GM23338 (cell line): ENCODE measurements around the gene JHY. TPM values are rescaled to one million over a fixed set of nuclear protein-coding genes. Genes with fewer than 3 reads are reported as not detected.

Experiments used
- ATAC-seq: fragments of 200-7000 bp; cut with Tn5 transposase; 3 replicates; pipeline ENCODE4 v1.9.1; 2020
- DNase-seq: peaks from one replicate; pipeline ENCODE4 v3.0.0-alpha.2; 2015; ENCODE audit warnings: low spot score
- H2AFZ ChIP-seq: fragments of 200-600 bp; sonication (generic); 2 replicates; pipeline ENCODE4 v1.8.0; 2016; ENCODE audit warnings: antibody characterized with exemption, mild to moderate bottlenecking, moderate library complexity
- H3F3A ChIP-seq: fragments of 200-600 bp; sonication (generic); replicated peaks from 2 replicates; pipeline ENCODE4 v1.8.0; 2017; ENCODE audit warnings: antibody characterized with exemption, mixed run types, low read depth
- H3K27ac ChIP-seq: fragments of 200-600 bp; sonication (generic); 2 replicates; pipeline ENCODE4 v1.6.1; 2016; ENCODE audit warnings: low read depth
- H3K27me3 ChIP-seq: fragments of 200-600 bp; sonication (generic); 2 replicates; pipeline ENCODE4 v1.8.0; 2016; ENCODE audit warnings: mild to moderate bottlenecking, mixed run types, moderate library complexity; ENCODE audit not compliant: insufficient read depth
- H3K36me3 ChIP-seq: fragments of 200-600 bp; sonication (generic); 2 replicates; pipeline ENCODE4 v1.8.0; 2016; ENCODE audit warnings: mild to moderate bottlenecking; ENCODE audit not compliant: insufficient read depth
- H3K4me1 ChIP-seq: fragments of 200-600 bp; sonication (generic); 2 replicates; pipeline ENCODE4 v1.8.0; 2016; ENCODE audit warnings: mild to moderate bottlenecking, moderate library complexity; ENCODE audit not compliant: insufficient read depth
- H3K4me2 ChIP-seq: fragments of 200-600 bp; sonication (generic); 2 replicates; pipeline ENCODE4 v1.7.1; 2017; ENCODE audit warnings: mixed run types
- H3K4me3 ChIP-seq: fragments of 200-600 bp; sonication (generic); 2 replicates; pipeline ENCODE4 v1.6.1; 2016; ENCODE audit warnings: mixed run types
- H3K79me2 ChIP-seq: fragments of 200-600 bp; sonication (generic); replicated peaks from 2 replicates; pipeline ENCODE4 v1.8.0; 2017; ENCODE audit warnings: mild to moderate bottlenecking; ENCODE audit not compliant: insufficient read depth
- H3K9me2 ChIP-seq: fragments of 200-600 bp; sonication (generic); 2 replicates; pipeline ENCODE4 v1.8.0; 2017; ENCODE audit not compliant: insufficient read depth
- H4K20me1 ChIP-seq: fragments of 200-600 bp; sonication (generic); replicated peaks from 2 replicates; pipeline ENCODE4 v1.8.0; 2017; ENCODE audit warnings: mild to moderate bottlenecking; ENCODE audit not compliant: insufficient read depth
- H3K27ac Mint-ChIP-seq: 2 replicates; pipeline ENCODE4 v1.8.0; 2020; ENCODE audit warnings: inconsistent platforms, mild to moderate bottlenecking, moderate library complexity, mixed read lengths
- H3K27me3 Mint-ChIP-seq: 3 replicates; pipeline ENCODE4 v1.8.0; 2022; ENCODE audit warnings: low read depth, mild to moderate bottlenecking, moderate library complexity, mixed read lengths, inconsistent platforms; ENCODE audit not compliant: insufficient read depth, poor library complexity
- H3K36me3 Mint-ChIP-seq: 3 replicates; pipeline ENCODE4 v1.8.0; 2021; ENCODE audit warnings: low read depth, mild to moderate bottlenecking, inconsistent platforms, moderate library complexity, mixed read lengths
- H3K4me1 Mint-ChIP-seq: 3 replicates; pipeline ENCODE4 v1.8.0; 2020; ENCODE audit warnings: mild to moderate bottlenecking, inconsistent platforms, mixed read lengths
- H3K4me3 Mint-ChIP-seq: 3 replicates; pipeline ENCODE4 v1.8.0; 2021; ENCODE audit warnings: moderate library complexity, mild to moderate bottlenecking, inconsistent platforms, mixed read lengths
- H3K9me3 Mint-ChIP-seq: 3 replicates; pipeline ENCODE4 v1.8.0; 2020; ENCODE audit warnings: moderate library complexity, mild to moderate bottlenecking, inconsistent platforms, mixed read lengths
- CREB1 ChIP-seq: fragments of 250-450 bp; sonication (Bioruptor Pico); IDR thresholded peaks from 2 replicates; pipeline ENCODE4 v1.5.0; 2020; ENCODE audit warnings: low read depth, mild to moderate bottlenecking, moderate library complexity
- CTCF ChIP-seq, 2 experiments: fragments of 200-600 bp in 1 of 2; sonication (generic) in 1 of 2; conservative IDR thresholded peaks; 2 replicates each; pipeline versions ENCODE4 v1.5.1 to v1.6.1; 2016 to 2017; ENCODE audit warnings: antibody characterized with exemption in 2 of 2, low read depth in 2 of 2, mild to moderate bottlenecking in 2 of 2, moderate library complexity in 1 of 2
- EZH2 ChIP-seq: fragments of 200-600 bp; sonication (generic); IDR thresholded peaks from one replicate; pipeline ENCODE4 v1.8.0; 2017; ENCODE audit warnings: antibody characterized with exemption, mild to moderate bottlenecking, low read depth; ENCODE audit not compliant: unreplicated experiment
- EZH2phosphoT487 ChIP-seq: fragments of 200-600 bp; sonication (generic); IDR thresholded peaks from one replicate; pipeline ENCODE4 v1.8.1; 2018; ENCODE audit warnings: antibody characterized with exemption; ENCODE audit not compliant: unreplicated experiment
- JUNB ChIP-seq: IDR thresholded peaks from one replicate; pipeline ENCODE4 v1.6.1; 2016; ENCODE audit warnings: antibody characterized with exemption; ENCODE audit not compliant: unreplicated experiment
- NANOG ChIP-seq: IDR thresholded peaks from 2 replicates; pipeline ENCODE4 v1.6.1; 2016; ENCODE audit warnings: antibody characterized with exemption, borderline replicate concordance
- REST ChIP-seq: IDR thresholded peaks from one replicate; pipeline ENCODE4 v1.6.1; 2018; ENCODE audit warnings: antibody characterized with exemption; ENCODE audit not compliant: unreplicated experiment
- STAT1 ChIP-seq: IDR thresholded peaks from one replicate; pipeline ENCODE4 v1.6.1; 2016; ENCODE audit warnings: antibody characterized with exemption; ENCODE audit not compliant: unreplicated experiment
- ZNF114 ChIP-seq: fragments of 250-450 bp; sonication (Bioruptor Pico); IDR thresholded peaks from 2 replicates; pipeline ENCODE4 v1.5.0; 2020; ENCODE audit warnings: mild to moderate bottlenecking, moderate library complexity
- ZNF331 ChIP-seq: fragments of 250-450 bp; sonication (Bioruptor Pico); IDR thresholded peaks from 2 replicates; pipeline ENCODE4 v1.5.0; 2020; ENCODE audit warnings: low read depth, mild to moderate bottlenecking, moderate library complexity
- ZNF462 ChIP-seq: fragments of 250-450 bp; sonication (Bioruptor Pico); IDR thresholded peaks from 2 replicates; pipeline ENCODE4 v1.5.0; 2020; ENCODE audit warnings: mild to moderate bottlenecking, moderate library complexity
- polyA plus RNA-seq: library from polyadenylated mRNA; unstranded; fragments of >200 nt; fragmentation: Nextera tagmentation; extraction: Ambion mirVana; gene quantifications from 2 replicates; pipeline ENCODE4 v1.2.1, GENCODE V29; 2016
- total RNA-seq: library from RNA; depleted of rRNA; stranded (reverse); fragments of >200 nt; shearing (Covaris generic); gene quantifications from 2 replicates; pipeline ENCODE4 v1.2.3, GENCODE V29; 2014
- TF ChIP-seq, protein P1 (sequence below): IDR thresholded peaks from 2 replicates; pipeline ENCODE4 v1.6.1; 2016; ENCODE audit warnings: antibody characterized with exemption

JHY gene
- total and polyA plus RNA-seq, 2 experiments from 2014 or later: 0.94 to 0.97 TPM

DNA sequence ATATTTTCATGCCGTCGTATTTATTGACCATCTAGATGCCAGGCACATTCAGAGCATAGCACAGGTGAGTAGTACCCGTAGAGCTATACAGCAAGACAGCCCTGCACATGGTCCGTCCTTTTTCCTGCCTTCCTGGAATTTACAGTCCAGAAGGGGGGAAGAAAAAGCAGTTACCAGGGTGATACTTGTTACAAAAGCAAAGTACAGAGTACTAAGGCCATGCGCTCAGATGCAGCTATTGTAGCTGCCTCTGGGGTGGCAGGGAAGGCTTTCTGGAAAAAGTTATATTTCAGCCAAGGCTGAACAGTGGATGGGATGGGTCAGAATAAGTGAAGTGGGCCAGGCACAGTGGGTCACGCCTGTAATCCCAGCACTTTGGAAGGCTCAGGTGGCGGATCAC is 36.2 kb downstream of the JHY start (continued):
- no peak for TF ChIP-seq REST

DNA sequence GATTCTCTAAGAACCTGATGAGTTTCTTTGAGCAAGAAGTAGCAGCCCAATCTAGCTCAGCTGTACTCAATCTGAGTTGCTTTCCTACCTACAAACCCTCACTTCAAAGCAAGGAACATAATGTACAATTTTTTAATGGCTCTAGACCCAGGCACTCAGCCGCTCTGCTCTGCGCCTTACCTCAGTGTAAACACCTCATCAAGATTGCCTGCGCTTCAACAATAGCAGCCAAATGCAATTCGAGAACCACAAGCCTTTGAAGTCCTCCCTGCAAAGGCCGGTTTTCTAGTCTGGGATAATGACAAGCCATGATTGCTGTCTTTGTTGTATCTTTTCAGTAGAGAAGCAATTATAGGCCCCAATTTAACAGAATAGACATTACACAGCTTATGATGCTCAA is 38.0 kb downstream of the JHY start:
- ATAC-seq (peak; percentile 88), DNase-seq (peak; percentile 63)
- H3K79me2 ChIP-seq: no peaks in the 10 kb centered on the region
- no peak for TF ChIP-seq ZNF331 (CRISPR knock-in tag)
- TF ChIP-seq CTCF (conservative IDR thresholded peaks at IDR 0.05; ENCODE audit: low read depth in 2 of 2): no peak
- TF ChIP-seq, protein P1, sequence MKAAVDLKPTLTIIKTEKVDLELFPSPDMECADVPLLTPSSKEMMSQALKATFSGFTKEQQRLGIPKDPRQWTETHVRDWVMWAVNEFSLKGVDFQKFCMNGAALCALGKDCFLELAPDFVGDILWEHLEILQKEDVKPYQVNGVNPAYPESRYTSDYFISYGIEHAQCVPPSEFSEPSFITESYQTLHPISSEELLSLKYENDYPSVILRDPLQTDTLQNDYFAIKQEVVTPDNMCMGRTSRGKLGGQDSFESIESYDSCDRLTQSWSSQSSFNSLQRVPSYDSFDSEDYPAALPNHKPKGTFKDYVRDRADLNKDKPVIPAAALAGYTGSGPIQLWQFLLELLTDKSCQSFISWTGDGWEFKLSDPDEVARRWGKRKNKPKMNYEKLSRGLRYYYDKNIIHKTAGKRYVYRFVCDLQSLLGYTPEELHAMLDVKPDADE: no peak
- TF ChIP-seq NANOG: no peak
- TF ChIP-seq EZH2phosphoT487: no peak
- no peak for TF ChIP-seq CREB1
- TF ChIP-seq ZNF462 (CRISPR knock-in tag): no peak
- no peak for TF ChIP-seq JUNB
- no peak for TF ChIP-seq EZH2
- no peak for TF ChIP-seq STAT1
- TF ChIP-seq ZNF114: no peak

More for the DNA sequence above, 38.0 kb downstream of the JHY start:
- H3K4me1 ChIP-seq: no peaks in the 10 kb centered on the region
- H2AFZ ChIP-seq: no peak overlapping the region
- no peaks in the 10 kb centered on the region for H3F3A ChIP-seq
- H3K4me3 Mint-ChIP-seq: no peak overlapping the region
- no peaks in the 10 kb centered on the region for H3K36me3 ChIP-seq
- H3K27me3 ChIP-seq: no peaks in the 10 kb centered on the region
- H3K9me2 ChIP-seq: no peaks in the 10 kb centered on the region
- H3K9me3 Mint-ChIP-seq: no peaks in the 10 kb centered on the region
- H3K4me1 Mint-ChIP-seq: peaks cover 7% of the 10 kb centered on the region; the same call in 2 of the 3 replicates
- no peak overlapping the region for H3K27ac ChIP-seq
- no peak overlapping the region for H3K4me3 ChIP-seq
- no peak overlapping the region for H3K4me2 ChIP-seq
- no peaks in the 10 kb centered on the region for H4K20me1 ChIP-seq
- H3K27me3 Mint-ChIP-seq: peaks cover 5% of the 10 kb centered on the region
- no peaks in the 10 kb centered on the region for H3K36me3 Mint-ChIP-seq
- H3K27ac Mint-ChIP-seq: no peak overlapping the region
